B cell (primary cell): ENCODE measurements around the gene CDH19.

Source experiments
- EZH2 ChIP-seq: IDR thresholded peaks from 2 replicates; pipeline ENCODE4 v1.6.1; 2012; ENCODE audit warnings: borderline replicate concordance, low read depth, mild to moderate bottlenecking, moderate library complexity, low read length; ENCODE audit not compliant: insufficient read depth, poor library complexity, severe bottlenecking
- TF ChIP-seq, protein P1 (sequence below): fragments of 200-600 bp; IDR thresholded peaks from one replicate; pipeline ENCODE4 v1.8.0; 2022; ENCODE audit warnings: antibody characterized with exemption, mild to moderate bottlenecking

DNA sequence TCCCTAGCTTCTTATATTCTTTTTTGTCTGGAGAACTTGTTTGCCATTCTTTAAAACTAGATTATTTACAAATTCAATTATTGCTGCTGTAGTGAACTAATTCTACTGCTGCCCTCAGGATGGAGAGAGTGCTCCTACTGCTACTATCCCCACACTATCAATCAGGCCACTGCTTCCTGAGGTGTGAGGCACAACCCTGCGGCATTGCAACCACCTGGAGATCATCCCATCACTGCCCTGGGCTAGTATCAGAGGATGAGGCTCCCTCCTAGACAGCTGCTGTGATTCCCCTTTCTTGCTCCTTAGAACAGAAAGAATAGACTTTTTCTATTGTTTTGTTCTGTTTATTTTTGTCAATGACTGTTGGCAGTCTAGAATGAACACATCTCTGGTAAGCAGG is 146.6 kb downstream of the CDH19 start:
- TF ChIP-seq, protein P1, sequence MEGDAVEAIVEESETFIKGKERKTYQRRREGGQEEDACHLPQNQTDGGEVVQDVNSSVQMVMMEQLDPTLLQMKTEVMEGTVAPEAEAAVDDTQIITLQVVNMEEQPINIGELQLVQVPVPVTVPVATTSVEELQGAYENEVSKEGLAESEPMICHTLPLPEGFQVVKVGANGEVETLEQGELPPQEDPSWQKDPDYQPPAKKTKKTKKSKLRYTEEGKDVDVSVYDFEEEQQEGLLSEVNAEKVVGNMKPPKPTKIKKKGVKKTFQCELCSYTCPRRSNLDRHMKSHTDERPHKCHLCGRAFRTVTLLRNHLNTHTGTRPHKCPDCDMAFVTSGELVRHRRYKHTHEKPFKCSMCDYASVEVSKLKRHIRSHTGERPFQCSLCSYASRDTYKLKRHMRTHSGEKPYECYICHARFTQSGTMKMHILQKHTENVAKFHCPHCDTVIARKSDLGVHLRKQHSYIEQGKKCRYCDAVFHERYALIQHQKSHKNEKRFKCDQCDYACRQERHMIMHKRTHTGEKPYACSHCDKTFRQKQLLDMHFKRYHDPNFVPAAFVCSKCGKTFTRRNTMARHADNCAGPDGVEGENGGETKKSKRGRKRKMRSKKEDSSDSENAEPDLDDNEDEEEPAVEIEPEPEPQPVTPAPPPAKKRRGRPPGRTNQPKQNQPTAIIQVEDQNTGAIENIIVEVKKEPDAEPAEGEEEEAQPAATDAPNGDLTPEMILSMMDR = no peak
- TF ChIP-seq EZH2 = no peak
